Body of pancreas (tissue), 4 donors: Measurements from ENCODE around the gene NFX1.

ENCODE experiments used
- POLR2A ChIP-seq, 3 donors: fragments of 450-650 bp; IDR thresholded peaks; one replicate each; pipeline ENCODE4 v1.6.1; 2016; ENCODE audit warnings: antibody characterized with exemption in 3 of 3, mild to moderate bottlenecking in 2 of 3
- TF ChIP-seq, protein P1 (sequence below), 7 experiments: fragments of 450-650 bp in 4 of 7; fragments of 200-600 bp in 3 of 7; sonication (generic) in 3 of 7; IDR thresholded peaks; one replicate each; pipeline ENCODE4 v1.5.1; 2016 to 2019; ENCODE audit warnings: antibody characterized with exemption in 7 of 7

GRCh38 chr9:33331377-33331891 lies 41.1 kb downstream of the NFX1 start:
- TF ChIP-seq, protein P1, sequence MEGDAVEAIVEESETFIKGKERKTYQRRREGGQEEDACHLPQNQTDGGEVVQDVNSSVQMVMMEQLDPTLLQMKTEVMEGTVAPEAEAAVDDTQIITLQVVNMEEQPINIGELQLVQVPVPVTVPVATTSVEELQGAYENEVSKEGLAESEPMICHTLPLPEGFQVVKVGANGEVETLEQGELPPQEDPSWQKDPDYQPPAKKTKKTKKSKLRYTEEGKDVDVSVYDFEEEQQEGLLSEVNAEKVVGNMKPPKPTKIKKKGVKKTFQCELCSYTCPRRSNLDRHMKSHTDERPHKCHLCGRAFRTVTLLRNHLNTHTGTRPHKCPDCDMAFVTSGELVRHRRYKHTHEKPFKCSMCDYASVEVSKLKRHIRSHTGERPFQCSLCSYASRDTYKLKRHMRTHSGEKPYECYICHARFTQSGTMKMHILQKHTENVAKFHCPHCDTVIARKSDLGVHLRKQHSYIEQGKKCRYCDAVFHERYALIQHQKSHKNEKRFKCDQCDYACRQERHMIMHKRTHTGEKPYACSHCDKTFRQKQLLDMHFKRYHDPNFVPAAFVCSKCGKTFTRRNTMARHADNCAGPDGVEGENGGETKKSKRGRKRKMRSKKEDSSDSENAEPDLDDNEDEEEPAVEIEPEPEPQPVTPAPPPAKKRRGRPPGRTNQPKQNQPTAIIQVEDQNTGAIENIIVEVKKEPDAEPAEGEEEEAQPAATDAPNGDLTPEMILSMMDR (IDR thresholded peaks at IDR 0.05): no peak
- TF ChIP-seq POLR2A (IDR thresholded peaks at IDR 0.05): no peak
